A549 (cell line): Measurements from ENCODE around the gene LBP. TPM values are rescaled to one million over a fixed set of nuclear protein-coding genes. Genes with fewer than 3 reads are reported as not detected.

Experiments used
- ATAC-seq, 2 experiments: fragments of 200-7000 bp in 1 of 2; fragments of >200 bp in 1 of 2; cut with Nextera tagmentation in 1 of 2; cut with Tn5 transposase in 1 of 2; 3 replicates each; pipeline versions ENCODE4 v1.8.0 to v1.9.1; 2018 to 2020; ENCODE audit warnings: mild to moderate bottlenecking in 1 of 2, moderate library complexity in 1 of 2
- CTCF ChIA-PET: fragments of 300-600 bp; sonication (Branson Sonifier 250); formaldehyde crosslinking; extraction: SDS; loops from one replicate; lab custom pipeline; 2021; ENCODE audit warnings: antibody characterized with exemption, inconsistent platforms; lab: Yijun Ruan, JAX
- POLR2A ChIA-PET: fragments of 350-600 bp; formaldehyde crosslinking; extraction: SDS; loops from one replicate; lab custom pipeline; 2021; ENCODE audit warnings: antibody characterized with exemption, inconsistent platforms; lab: Yijun Ruan, JAX
- DNase-seq, 2 experiments: peaks; one replicate each; pipeline versions ENCODE4 v3.0.0 to v3.0.0-alpha.2; 2011 to 2016; ENCODE audit warnings: low read depth in 1 of 2, low spot score in 1 of 2
- FAIRE-seq: peaks from 2 replicates; lab custom pipeline; 2011; peaks lifted over from hg19 to GRCh38; lab: Jason Lieb, UNC
- H3K27ac ChIP-seq, 2 experiments: fragments of >200 bp; sonication (Bioruptor Twin); formaldehyde crosslinking; 3 replicates each; pipeline ENCODE4 v1.5.1; 2016 to 2017
- H3K4me1 ChIP-seq: fragments of >200 bp; sonication (Bioruptor Twin); formaldehyde crosslinking; 3 replicates; pipeline ENCODE4 v1.6.1; 2016
- H3K4me2 ChIP-seq: fragments of >200 bp; sonication (Bioruptor Twin); formaldehyde crosslinking; 3 replicates; pipeline ENCODE4 v1.6.1; 2016
- H3K4me3 ChIP-seq: fragments of >200 bp; sonication (Bioruptor Twin); formaldehyde crosslinking; 3 replicates; pipeline ENCODE4 v1.5.1; 2016
- H3K9me3 ChIP-seq: fragments of >200 bp; sonication (Bioruptor Twin); formaldehyde crosslinking; 3 replicates; pipeline ENCODE4 v1.6.1; 2016
- CEBPB ChIP-seq, 2 experiments: fragments of >200 bp in 1 of 2; sonication (Bioruptor Twin) in 1 of 2; formaldehyde crosslinking in 1 of 2; IDR thresholded peaks; 2 replicates each; pipeline ENCODE4 v1.6.1; 2012 to 2016
- CTCF ChIP-seq: fragments of >200 bp; sonication (Bioruptor Twin); formaldehyde crosslinking; IDR thresholded peaks from 3 replicates; pipeline ENCODE4 v1.5.1; 2016
- EHF ChIP-seq: fragments of 250-450 bp; sonication (Bioruptor Pico); IDR thresholded peaks from 2 replicates; pipeline ENCODE4 v1.5.0; 2020; ENCODE audit warnings: mild to moderate bottlenecking
- FOXS1 ChIP-seq: fragments of 250-450 bp; sonication (Bioruptor Pico); IDR thresholded peaks from 2 replicates; pipeline ENCODE4 v1.5.0; 2020; ENCODE audit warnings: mild to moderate bottlenecking, moderate library complexity
- HOXB13 ChIP-seq: fragments of 250-450 bp; sonication (Bioruptor Pico); IDR thresholded peaks from 2 replicates; pipeline ENCODE4 v1.5.0; 2020; ENCODE audit warnings: low read depth, mild to moderate bottlenecking, moderate library complexity
- HOXB5 ChIP-seq: fragments of 250-450 bp; sonication (Bioruptor Pico); IDR thresholded peaks from 2 replicates; pipeline ENCODE4 v1.5.0; 2020; ENCODE audit warnings: mild to moderate bottlenecking, moderate library complexity
- MAFK ChIP-seq: fragments of 450-650 bp; IDR thresholded peaks from 2 replicates; pipeline ENCODE4 v1.6.1; 2014; ENCODE audit not compliant: partially characterized antibody
- RAD21 ChIP-seq, 2 experiments: fragments of >200 bp in 1 of 2; sonication (Bioruptor Twin) in 1 of 2; formaldehyde crosslinking in 1 of 2; IDR thresholded peaks in 1 of 2; conservative IDR thresholded peaks in 1 of 2; 2 replicates in 1 of 2; 3 replicates in 1 of 2; pipeline ENCODE4 v1.6.1; 2012 to 2018; ENCODE audit warnings: inconsistent platforms in 1 of 2
- RCOR1 ChIP-seq: fragments of 150-350 bp; IDR thresholded peaks from 2 replicates; pipeline ENCODE4 v1.6.1; 2014; ENCODE audit warnings: antibody characterized with exemption, low read length, low read depth
- SMC3 ChIP-seq: fragments of >200 bp; sonication (Bioruptor Twin); formaldehyde crosslinking; IDR thresholded peaks from 3 replicates; pipeline ENCODE4 v1.6.1; 2018; ENCODE audit warnings: inconsistent platforms
- SREBF2 ChIP-seq: fragments of 450-650 bp; IDR thresholded peaks from 2 replicates; pipeline ENCODE4 v1.6.1; 2014; ENCODE audit warnings: mild to moderate bottlenecking, moderate library complexity
- TFCP2L1 ChIP-seq: fragments of 250-450 bp; sonication (Bioruptor Pico); IDR thresholded peaks from 2 replicates; pipeline ENCODE4 v1.5.0; 2021; ENCODE audit warnings: mild to moderate bottlenecking
- TP53 ChIP-seq: fragments of 250-450 bp; sonication (Bioruptor Pico); IDR thresholded peaks from 2 replicates; pipeline ENCODE4 v1.5.0; 2021; ENCODE audit warnings: mild to moderate bottlenecking, moderate library complexity
- WGBS: methylation state at CpG from one replicate; pipeline ENCODE4 v1.1.6; 2017; ENCODE audit errors: missing lambda C conversion rate; 5-methylcytosine and 5-hydroxymethylcytosine counted together
- polyA plus RNA-seq, 4 experiments: library from polyadenylated mRNA; depleted of rRNA in 3 of 4; stranded (reverse); fragments of >200 nt; fragmentation: RNase III in 1 of 4; extraction: RNeasy Plus Mini Kit Qiagen cat#74134 plus additional on column Dnase treatment in 1 of 4; gene quantifications; 2 replicates in 3 of 4; 3 replicates in 1 of 4; pipeline ENCODE4 v1.2.3, GENCODE V29; 2011 to 2017
- TF ChIP-seq, protein P1 (sequence below): fragments of 150-350 bp; IDR thresholded peaks from 2 replicates; pipeline ENCODE4 v1.6.1; 2014; ENCODE audit warnings: low read depth, mild to moderate bottlenecking, low read length

LBP gene
- polyA plus RNA-seq, 2 of the 4 experiments (the other 2 are of a cell fraction) = 1.3 to 2.2 TPM

- ChIA-PET POLR2A (no interaction called here), CTCF (interaction anchor here (0.5 to 1.7 kb wide), 3 partner anchors 286 to 751 kb away, joined by 3 to 8 read pairs (median 3); no protein-coding TSS in a partner anchor)
- peak in 1 of 2 experiments; percentile 14 for DNase-seq
- FAIRE-seq = no peak
- Histone ChIP-seq H3K4me1 (no peaks in the 10 kb centered on the region), H3K4me3 (no peak overlapping the region), H3K4me2 (no peak overlapping the region), H3K27ac (no peak overlapping the region), H3K9me3 (no peaks in the 10 kb centered on the region)
- 49% methylated on average over 5 of the region's 5 CpGs for WGBS
- peak in 1 of 2 experiments; percentile 25; a peak in 1 of 5 replicates for TF ChIP-seq RAD21 (conservative IDR thresholded peaks at IDR 0.05 in 1 of 2, IDR thresholded peaks at IDR 0.05 in 1 of 2)
- no peak for TF ChIP-seq SREBF2
- no peak for TF ChIP-seq HOXB5 (CRISPR knock-in tag)
- no peak for TF ChIP-seq TFCP2L1
- peak; percentile 37 to 63; a peak in 3 of 6 replicates for ATAC-seq
Measured at GRCh38 chr20:38315290-38315966, 30.9 kb upstream of the LBP start.

DNA sequence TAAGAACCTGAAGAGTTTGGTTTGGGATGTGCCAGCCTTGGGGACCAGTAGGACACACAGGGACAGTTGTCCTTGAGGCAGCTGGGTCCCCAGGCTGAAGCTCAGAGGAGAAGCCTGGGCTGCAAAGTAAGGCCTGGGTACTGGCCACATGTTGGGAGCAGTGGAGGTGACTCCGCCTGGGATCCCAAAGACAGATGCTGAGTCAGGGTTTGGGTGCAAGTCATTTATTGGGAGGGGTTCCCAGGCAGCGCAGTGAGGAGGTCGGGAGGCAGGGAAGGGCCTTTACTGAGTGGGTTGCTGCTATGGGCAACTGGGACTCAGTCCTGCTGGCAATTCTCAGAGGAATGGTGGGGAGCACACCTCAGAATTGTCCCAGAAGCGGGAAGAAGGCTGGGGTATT lies 29.9 kb upstream of the LBP start:
- no peak for DNase-seq
- H3K4me1 ChIP-seq = no peaks in the 10 kb centered on the region
- H3K4me2 ChIP-seq = no peak overlapping the region
- no peak for TF ChIP-seq TP53 (CRISPR knock-in tag)
- peak; percentile 27 for TF ChIP-seq MAFK
- TF ChIP-seq, all 56 proteins: peak for 1
- FAIRE-seq = no peak
- CTCF ChIA-PET = interaction anchor here (1.0 to 1.7 kb wide), 4 partner anchors 8 to 752 kb away, joined by 3 to 8 read pairs (median 6); no protein-coding TSS in a partner anchor
- Histone ChIP-seq H3K9me3 (no peaks in the 10 kb centered on the region), H3K27ac (no peak overlapping the region), H3K4me3 (no peak overlapping the region)
- POLR2A ChIA-PET = no interaction called here
- 61% methylated on average over 4 of the region's 4 CpGs for WGBS
- ATAC-seq = no peak

GRCh38 chr20:38317422-38317821 lies 28.9 kb upstream of the LBP start:
- Histone ChIP-seq H3K27ac (no peak overlapping the region), H3K4me1 (no peaks in the 10 kb centered on the region), H3K4me2 (no peak overlapping the region), H3K4me3 (no peak overlapping the region), H3K9me3 (no peaks in the 10 kb centered on the region)
- FAIRE-seq (no peak), ATAC-seq (no peak), DNase-seq (no peak)
- ChIA-PET CTCF (interaction anchor here (1.2 to 3.3 kb wide), 7 partner anchors 8 to 753 kb away, joined by 4 to 14 read pairs (median 7); partner anchors contain the start of gene VSTM2L), POLR2A (no interaction called here)
- no peak for TF ChIP-seq RCOR1
- no peak for TF ChIP-seq HOXB13
- TF ChIP-seq EHF (CRISPR knock-in tag) = no peak
- WGBS = 46% methylated on average over 3 of the region's 3 CpGs

DNA sequence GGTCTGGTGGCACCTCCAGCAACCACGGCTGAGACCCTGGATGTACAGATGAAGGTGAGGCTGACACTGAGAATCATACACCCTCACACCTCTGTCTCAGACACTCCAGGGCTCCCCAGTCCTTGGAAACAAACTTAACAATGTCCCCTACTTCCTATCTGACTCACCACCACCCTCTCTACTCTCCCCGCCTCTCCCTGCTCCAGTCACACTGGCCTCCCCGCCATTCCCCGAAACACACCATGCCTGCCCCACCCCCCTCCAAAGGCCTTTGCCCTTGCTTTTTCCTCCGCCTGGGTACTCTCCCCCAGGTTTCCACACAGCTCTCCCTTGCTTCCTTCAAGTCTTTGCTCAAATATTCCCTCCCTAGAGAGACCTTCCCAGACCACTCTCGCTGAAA lies 26.1 kb upstream of the LBP start:
- H3K4me2 ChIP-seq = no peak overlapping the region
- no peaks in the 10 kb centered on the region for H3K4me1 ChIP-seq
- H3K4me3 ChIP-seq = no peak overlapping the region
- ChIA-PET CTCF (interaction anchor here (0.6 to 3.3 kb wide), 6 partner anchors 16 to 263 kb away, joined by 3 to 11 read pairs (median 4); no protein-coding TSS in a partner anchor), POLR2A (no interaction called here)
- FAIRE-seq (no peak), ATAC-seq (no peak), DNase-seq (no peak)
- no peak overlapping the region for H3K27ac ChIP-seq
- no peak for TF ChIP-seq FOXS1 (CRISPR knock-in tag)
- TF ChIP-seq CEBPB (IDR thresholded peaks at IDR 0.05) = no peak
- no peak for TF ChIP-seq EHF (CRISPR knock-in tag)
- no peak for TF ChIP-seq TFCP2L1
- WGBS = 19% methylated on average over 6 of the region's 6 CpGs
- H3K9me3 ChIP-seq = no peaks in the 10 kb centered on the region

DNA sequence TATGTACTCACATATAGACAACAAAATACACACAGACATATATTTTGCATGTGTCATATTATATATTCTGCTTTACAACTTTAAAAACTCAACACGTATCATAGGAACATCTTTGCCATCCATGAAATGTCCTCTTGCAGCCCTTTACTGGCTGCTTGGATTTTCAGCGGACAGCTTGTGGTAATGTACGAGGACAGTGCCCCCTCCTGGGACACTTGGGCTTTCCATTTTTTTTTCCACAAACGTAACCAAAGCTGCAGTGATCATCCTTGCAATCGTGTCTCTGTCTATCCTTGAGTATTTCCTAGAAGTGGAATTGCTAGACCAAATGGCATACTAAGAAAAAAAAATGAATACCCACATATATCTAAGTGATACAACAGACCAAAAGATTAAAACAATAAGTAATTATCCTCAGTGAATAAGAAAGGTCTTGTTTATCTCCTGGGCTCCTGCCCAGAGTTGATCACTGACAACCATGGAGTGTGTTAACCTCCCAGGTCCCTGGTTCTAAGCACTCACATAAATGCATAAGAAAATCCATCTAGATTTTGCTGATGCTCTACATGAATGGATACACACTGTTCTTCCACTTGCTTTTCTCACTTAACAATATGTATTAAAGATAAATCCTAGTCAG lies 24.2 kb upstream of the LBP start:
- peak; percentile 74 to 86; a peak in 4 of 6 replicates for ATAC-seq
- H3K9me3 ChIP-seq = no peaks in the 10 kb centered on the region
- H3K27ac ChIP-seq = no peak overlapping the region
- 3% methylated on average over 5 of the region's 5 CpGs for WGBS
- H3K4me2 ChIP-seq = no peak overlapping the region
- TF ChIP-seq RCOR1 = no peak
- TF ChIP-seq CTCF = peak; percentile 73
- TF ChIP-seq, protein P1, sequence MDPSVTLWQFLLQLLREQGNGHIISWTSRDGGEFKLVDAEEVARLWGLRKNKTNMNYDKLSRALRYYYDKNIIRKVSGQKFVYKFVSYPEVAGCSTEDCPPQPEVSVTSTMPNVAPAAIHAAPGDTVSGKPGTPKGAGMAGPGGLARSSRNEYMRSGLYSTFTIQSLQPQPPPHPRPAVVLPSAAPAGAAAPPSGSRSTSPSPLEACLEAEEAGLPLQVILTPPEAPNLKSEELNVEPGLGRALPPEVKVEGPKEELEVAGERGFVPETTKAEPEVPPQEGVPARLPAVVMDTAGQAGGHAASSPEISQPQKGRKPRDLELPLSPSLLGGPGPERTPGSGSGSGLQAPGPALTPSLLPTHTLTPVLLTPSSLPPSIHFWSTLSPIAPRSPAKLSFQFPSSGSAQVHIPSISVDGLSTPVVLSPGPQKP = no peak
- peak; percentile 58 for TF ChIP-seq SMC3
- TF ChIP-seq RAD21 (conservative IDR thresholded peaks at IDR 0.05 in 1 of 2, IDR thresholded peaks at IDR 0.05 in 1 of 2) = peak; percentile 71 to 73
- ChIA-PET CTCF (interaction anchor here (0.5 to 2.6 kb wide), 17 partner anchors 8 to 1071 kb away, joined by 3 to 8 read pairs (median 4); no protein-coding TSS in a partner anchor), POLR2A (no interaction called here)
- peak; percentile 55 to 59 for DNase-seq
- FAIRE-seq = peak; percentile 88
- no peaks in the 10 kb centered on the region for H3K4me1 ChIP-seq
- no peak overlapping the region for H3K4me3 ChIP-seq
